ENCODE data around the gene AGER. TPM values are rescaled to one million over a fixed set of nuclear protein-coding genes. Genes with fewer than 3 reads are reported as not detected.

AGER gene
- total RNA-seq, 6 donors from 2014 or later = 543 to 2,806 (median 1,294) TPM

- peak overlapping the region in 2 of 4 donors; percentile 0 to 86 for H3K27ac ChIP-seq
- DNase-seq = no peak
These were observed 32.7 kb downstream of the AGER start for GRCh38 chr6:32151181-32151862.

GRCh38 chr6:32149932-32150870, 33.9 kb downstream of the AGER start:
- Histone ChIP-seq H3K4me1 (peaks cover 29 to 57% (median 33%) of the 10 kb centered on the region in 4 donors), H3K36me3 (no peaks in the 10 kb centered on the region), H3K27ac (no peak overlapping the region), H3K4me3 (no peak overlapping the region), H3K27me3 (peaks cover 0 to 35% (median 14%) of the 10 kb centered on the region in 4 donors), H3K9me3 (no peaks in the 10 kb centered on the region)
- peak in 1 of 2 donors; percentile 86 for DNase-seq
- WGBS, 2 donors = 62 to 69% methylated on average over 27 to 40 of the region's 55 CpGs
- no peak for TF ChIP-seq CTCF (IDR thresholded peaks at IDR 0.05)
- TF ChIP-seq EP300 (IDR thresholded peaks at IDR 0.05) = no peak
- TF ChIP-seq POLR2AphosphoS5 (IDR thresholded peaks at IDR 0.05) = no peak
- TF ChIP-seq POLR2A (IDR thresholded peaks at IDR 0.05) = no peak
- ATAC-seq (ENCODE audit: low FRiP score in 2 of 2) = no peak

More at GRCh38 chr6:32151181-32151862, 32.7 kb downstream of the AGER start:
- H3K4me1 ChIP-seq = peaks cover 31 to 63% (median 36%) of the 10 kb centered on the region in 4 donors
- H3K9me3 ChIP-seq = no peaks in the 10 kb centered on the region
- no peak for ATAC-seq (ENCODE audit: low FRiP score in 2 of 2)
- peaks cover 0 to 7% (median 0%) of the 10 kb centered on the region in 4 donors for H3K36me3 ChIP-seq
- peak overlapping the region in 3 of 4 donors; percentile 33 to 76 (median 60) for H3K4me3 ChIP-seq
- H3K27me3 ChIP-seq = peaks cover 0 to 35% (median 14%) of the 10 kb centered on the region in 4 donors
- WGBS, 2 donors = 37 to 46% methylated on average over 7 to 8 of the region's 8 CpGs
- no peak for TF ChIP-seq POLR2AphosphoS5 (IDR thresholded peaks at IDR 0.05)
- no peak for TF ChIP-seq EP300 (IDR thresholded peaks at IDR 0.05)
- no peak for TF ChIP-seq CTCF (IDR thresholded peaks at IDR 0.05)
- no peak for TF ChIP-seq POLR2A (IDR thresholded peaks at IDR 0.05)

GRCh38 chr6:32149092-32149755, 34.8 kb downstream of the AGER start:
- WGBS, 2 donors = 42 to 70% methylated on average over 42 to 47 of the region's 47 CpGs
- H3K36me3 ChIP-seq = no peaks in the 10 kb centered on the region
- H3K27me3 ChIP-seq = peaks cover 0 to 35% (median 14%) of the 10 kb centered on the region in 4 donors
- DNase-seq (peak in 1 of 2 donors; percentile 76), ATAC-seq (ENCODE audit: low FRiP score in 2 of 2) (no peak)
- no peak for TF ChIP-seq CTCF (IDR thresholded peaks at IDR 0.05)
- TF ChIP-seq POLR2AphosphoS5 (IDR thresholded peaks at IDR 0.05) = no peak
- no peak for TF ChIP-seq EP300 (IDR thresholded peaks at IDR 0.05)
- TF ChIP-seq POLR2A (IDR thresholded peaks at IDR 0.05) = no peak
- no peaks in the 10 kb centered on the region for H3K9me3 ChIP-seq
- peak overlapping the region in 2 of 4 donors; percentile 30 to 37 for H3K4me3 ChIP-seq
- H3K4me1 ChIP-seq = peaks cover 22 to 47% (median 26%) of the 10 kb centered on the region in 4 donors
- no peak overlapping the region for H3K27ac ChIP-seq

- 29 to 50% methylated on average over 39 of the region's 39 CpGs for WGBS, 2 donors
- ATAC-seq (ENCODE audit: low FRiP score in 2 of 2) (peak; percentile 54 to 77), DNase-seq (peak; percentile 52 to 61)
- Histone ChIP-seq H3K9me3 (no peaks in the 10 kb centered on the region), H3K27ac (no peak overlapping the region), H3K4me1 (peaks cover 16 to 40% (median 19%) of the 10 kb centered on the region in 4 donors), H3K27me3 (peaks cover 0 to 35% (median 14%) of the 10 kb centered on the region in 4 donors), H3K36me3 (no peaks in the 10 kb centered on the region), H3K4me3 (peak overlapping the region in 3 of 4 donors; percentile 18 to 37 (median 30))
- TF ChIP-seq POLR2AphosphoS5 (IDR thresholded peaks at IDR 0.05) (no peak), POLR2A (IDR thresholded peaks at IDR 0.05) (no peak), CTCF (IDR thresholded peaks at IDR 0.05) (no peak), EP300 (IDR thresholded peaks at IDR 0.05) (no peak)
These were observed 35.6 kb downstream of the AGER start for GRCh38 chr6:32148289-32149091.

Measured in upper lobe of left lung (tissue), 6 donors.